Endothelial cell (in vitro differentiated cells): ENCODE data around the gene ZNF407. TPM values are rescaled to one million over a fixed set of nuclear protein-coding genes. Genes with fewer than 3 reads are reported as not detected.

ENCODE experiments used
- DNase-seq: peaks from one replicate; pipeline ENCODE4 v3.0.0; 2021; ENCODE audit warnings: low spot score
- H3K27ac Mint-ChIP-seq: one replicate; pipeline ENCODE4 v1.8.0; 2021; ENCODE audit warnings: mixed read lengths, inconsistent platforms; ENCODE audit not compliant: unreplicated experiment
- H3K27me3 Mint-ChIP-seq: one replicate; pipeline ENCODE4 v1.8.0; 2021; ENCODE audit warnings: mild to moderate bottlenecking, moderate library complexity, mixed read lengths, inconsistent platforms; ENCODE audit not compliant: unreplicated experiment
- H3K36me3 Mint-ChIP-seq: one replicate; pipeline ENCODE4 v1.8.0; 2021; ENCODE audit warnings: mild to moderate bottlenecking, low read depth, mixed read lengths, inconsistent platforms; ENCODE audit not compliant: unreplicated experiment
- H3K4me1 Mint-ChIP-seq: one replicate; pipeline ENCODE4 v1.8.0; 2021; ENCODE audit warnings: mild to moderate bottlenecking, mixed read lengths, inconsistent platforms; ENCODE audit not compliant: unreplicated experiment
- H3K4me3 Mint-ChIP-seq: one replicate; pipeline ENCODE4 v1.8.0; 2021; ENCODE audit warnings: mild to moderate bottlenecking, mixed read lengths, inconsistent platforms; ENCODE audit not compliant: unreplicated experiment
- H3K9me3 Mint-ChIP-seq: one replicate; pipeline ENCODE4 v1.8.0; 2021; ENCODE audit warnings: mixed read lengths, inconsistent platforms; ENCODE audit not compliant: unreplicated experiment
- long read RNA-seq: library from polyadenylated mRNA; unstranded; transcript quantifications from one replicate; pipeline ENCODE4 v2.0.0, GENCODE V29; 2020; ENCODE audit not compliant: unreplicated experiment
- total RNA-seq: library from RNA; stranded (reverse); fragmentation: NEBNext Ultra II Directional; extraction: Animal tissue kit (Norgen Biotek cat#: 25700); gene quantifications from one replicate; pipeline ENCODE4 v1.2.1, GENCODE V29; 2021; ENCODE audit not compliant: unreplicated experiment
- TF ChIP-seq, protein P1 (sequence below): fragments of 200-600 bp; sonication (generic); IDR thresholded peaks from one replicate; pipeline ENCODE4 v1.5.0; 2021; ENCODE audit warnings: antibody characterized with exemption; ENCODE audit not compliant: unreplicated experiment

ZNF407 gene, protein sequence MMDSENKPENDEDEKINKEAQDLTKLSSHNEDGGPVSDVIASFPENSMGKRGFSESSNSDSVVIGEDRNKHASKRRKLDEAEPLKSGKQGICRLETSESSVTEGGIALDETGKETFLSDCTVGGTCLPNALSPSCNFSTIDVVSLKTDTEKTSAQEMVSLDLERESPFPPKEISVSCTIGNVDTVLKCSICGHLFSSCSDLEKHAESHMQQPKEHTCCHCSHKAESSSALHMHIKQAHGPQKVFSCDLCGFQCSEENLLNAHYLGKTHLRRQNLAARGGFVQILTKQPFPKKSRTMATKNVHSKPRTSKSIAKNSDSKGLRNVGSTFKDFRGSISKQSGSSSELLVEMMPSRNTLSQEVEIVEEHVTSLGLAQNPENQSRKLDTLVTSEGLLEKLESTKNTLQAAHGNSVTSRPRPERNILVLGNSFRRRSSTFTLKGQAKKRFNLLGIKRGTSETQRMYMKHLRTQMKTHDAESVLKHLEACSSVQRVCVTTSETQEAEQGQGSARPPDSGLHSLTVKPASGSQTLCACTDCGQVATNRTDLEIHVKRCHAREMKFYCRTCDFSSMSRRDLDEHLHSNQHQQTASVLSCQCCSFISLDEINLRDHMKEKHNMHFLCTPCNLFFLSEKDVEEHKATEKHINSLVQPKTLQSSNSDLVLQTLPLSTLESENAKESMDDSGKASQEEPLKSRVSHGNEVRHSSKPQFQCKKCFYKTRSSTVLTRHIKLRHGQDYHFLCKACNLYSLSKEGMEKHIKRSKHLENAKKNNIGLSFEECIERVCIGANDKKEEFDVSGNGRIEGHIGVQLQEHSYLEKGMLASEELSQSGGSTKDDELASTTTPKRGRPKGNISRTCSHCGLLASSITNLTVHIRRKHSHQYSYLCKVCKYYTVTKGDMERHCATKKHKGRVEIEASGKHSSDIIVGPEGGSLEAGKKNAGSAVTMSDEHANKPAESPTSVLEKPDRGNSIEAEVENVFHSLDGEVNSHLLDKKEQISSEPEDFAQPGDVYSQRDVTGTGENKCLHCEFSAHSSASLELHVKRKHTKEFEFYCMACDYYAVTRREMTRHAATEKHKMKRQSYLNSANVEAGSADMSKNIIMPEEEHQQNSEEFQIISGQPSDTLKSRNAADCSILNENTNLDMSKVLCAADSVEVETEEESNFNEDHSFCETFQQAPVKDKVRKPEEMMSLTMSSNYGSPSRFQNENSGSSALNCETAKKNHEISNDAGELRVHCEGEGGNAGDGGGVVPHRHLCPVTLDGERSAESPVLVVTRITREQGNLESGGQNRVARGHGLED (N-terminal part only)
- 16.8 TPM for total RNA-seq
- long read RNA-seq = 0 reads

DNA sequence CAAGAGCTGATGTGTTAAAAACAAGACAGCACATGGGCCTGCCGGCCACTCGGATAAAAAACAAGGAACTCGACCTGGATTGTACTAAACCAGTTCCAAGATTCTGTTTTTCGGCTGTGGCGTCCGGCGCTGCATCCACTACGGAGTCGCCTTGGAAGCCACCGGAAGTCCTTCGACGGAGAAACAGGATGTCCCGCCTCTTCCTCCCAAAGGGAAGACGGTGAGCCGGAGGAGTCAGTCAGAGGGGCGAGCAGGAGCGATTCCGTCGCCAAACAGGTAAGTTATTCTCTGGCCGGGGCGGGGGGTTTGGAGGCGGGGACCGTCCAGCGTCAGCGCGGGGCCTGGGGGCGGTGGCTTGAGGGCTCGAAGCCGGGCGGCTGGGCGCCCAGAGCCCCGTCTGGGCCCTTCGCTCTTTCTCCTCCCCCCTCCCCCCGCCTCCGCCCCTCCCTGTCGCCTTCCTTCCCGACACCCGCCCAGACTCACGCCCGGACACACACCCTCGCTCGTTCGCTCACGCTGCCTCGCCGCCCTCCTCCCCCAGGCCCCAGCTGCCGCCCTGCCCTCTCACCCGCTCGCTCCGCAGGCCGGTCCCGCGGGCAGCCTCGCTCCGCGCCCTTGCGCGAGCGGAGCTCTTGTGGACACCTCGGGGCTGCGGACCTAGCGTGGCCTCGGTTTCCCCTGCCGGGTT, at the start of gene ZNF407:
TSS of gene ZNF407 (plus strand) at position 209 of the 688 bp plus-strand sequence. CDS start 33,150 bp downstream, outside the sequence.
- Mint-ChIP-seq H3K27me3 (peaks cover 14% of the 10 kb centered on the region), H3K36me3 (peaks cover 9% of the 10 kb centered on the region), H3K9me3 (no peaks in the 10 kb centered on the region), H3K4me1 (peaks cover 22% of the 10 kb centered on the region), H3K4me3 (peak within 1 kb of the TSS; percentile 96), H3K27ac (peak within 1 kb of the TSS; percentile 99)
- TF ChIP-seq, protein P1, sequence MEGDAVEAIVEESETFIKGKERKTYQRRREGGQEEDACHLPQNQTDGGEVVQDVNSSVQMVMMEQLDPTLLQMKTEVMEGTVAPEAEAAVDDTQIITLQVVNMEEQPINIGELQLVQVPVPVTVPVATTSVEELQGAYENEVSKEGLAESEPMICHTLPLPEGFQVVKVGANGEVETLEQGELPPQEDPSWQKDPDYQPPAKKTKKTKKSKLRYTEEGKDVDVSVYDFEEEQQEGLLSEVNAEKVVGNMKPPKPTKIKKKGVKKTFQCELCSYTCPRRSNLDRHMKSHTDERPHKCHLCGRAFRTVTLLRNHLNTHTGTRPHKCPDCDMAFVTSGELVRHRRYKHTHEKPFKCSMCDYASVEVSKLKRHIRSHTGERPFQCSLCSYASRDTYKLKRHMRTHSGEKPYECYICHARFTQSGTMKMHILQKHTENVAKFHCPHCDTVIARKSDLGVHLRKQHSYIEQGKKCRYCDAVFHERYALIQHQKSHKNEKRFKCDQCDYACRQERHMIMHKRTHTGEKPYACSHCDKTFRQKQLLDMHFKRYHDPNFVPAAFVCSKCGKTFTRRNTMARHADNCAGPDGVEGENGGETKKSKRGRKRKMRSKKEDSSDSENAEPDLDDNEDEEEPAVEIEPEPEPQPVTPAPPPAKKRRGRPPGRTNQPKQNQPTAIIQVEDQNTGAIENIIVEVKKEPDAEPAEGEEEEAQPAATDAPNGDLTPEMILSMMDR = no peak
- peak; percentile 84 for DNase-seq

DNA sequence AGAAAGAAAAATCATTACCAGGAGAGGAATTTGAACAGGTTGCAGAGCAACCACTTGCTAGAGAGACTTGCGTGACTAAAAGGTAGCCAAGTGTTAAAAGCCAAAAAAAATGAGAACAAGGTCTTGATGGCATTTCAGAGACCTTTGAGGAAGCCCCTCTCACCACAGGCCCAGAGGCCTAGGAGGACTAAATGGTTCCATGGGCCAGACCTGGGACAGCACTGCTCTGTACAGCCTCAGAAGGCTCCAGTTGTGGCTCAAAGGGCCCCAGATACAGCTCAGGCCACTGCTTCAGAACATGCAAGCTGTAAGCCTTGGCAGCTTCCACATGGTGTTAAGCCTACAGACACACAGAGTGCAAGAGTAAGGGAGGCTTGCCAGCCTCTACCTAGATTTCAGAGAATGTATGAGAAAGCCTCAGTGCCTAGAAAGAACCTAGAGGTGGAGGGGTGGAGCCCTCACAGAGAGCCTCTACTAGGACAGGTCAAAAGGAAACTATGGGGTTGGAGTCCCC, 48.0 kb upstream of the ZNF407 start:
- Mint-ChIP-seq H3K27ac (no peak overlapping the region), H3K27me3 (peaks cover 4% of the 10 kb centered on the region), H3K9me3 (peaks cover 15% of the 10 kb centered on the region), H3K36me3 (peaks cover 7% of the 10 kb centered on the region), H3K4me3 (no peak overlapping the region), H3K4me1 (no peaks in the 10 kb centered on the region)
- DNase-seq = peak; percentile 9
- TF ChIP-seq, protein P1 = no peak

DNA sequence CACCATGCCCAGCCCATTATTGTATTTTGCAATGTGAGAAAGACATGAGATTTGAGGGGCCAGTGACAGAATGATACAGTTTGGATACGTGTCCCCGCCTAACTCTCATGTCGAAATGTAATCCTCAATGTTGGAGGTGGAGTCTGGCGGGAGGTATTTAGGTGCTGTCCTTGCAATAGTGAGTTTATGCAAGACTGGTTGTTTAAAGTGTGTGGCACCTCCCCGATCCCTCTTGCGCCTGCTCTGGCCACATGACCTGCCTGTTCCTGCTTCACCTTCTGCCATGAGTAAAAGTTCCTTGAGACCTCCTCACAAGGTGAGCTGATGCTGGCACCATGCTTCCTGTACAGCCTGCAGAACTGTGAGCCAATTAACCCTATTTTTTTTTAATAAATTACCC, 46.8 kb upstream of the ZNF407 start:
- TF ChIP-seq, protein P1 = no peak
- H3K4me1 Mint-ChIP-seq = no peaks in the 10 kb centered on the region
- peaks cover 14% of the 10 kb centered on the region for H3K9me3 Mint-ChIP-seq
- H3K27me3 Mint-ChIP-seq = peaks cover 4% of the 10 kb centered on the region
- no peak overlapping the region for H3K4me3 Mint-ChIP-seq
- H3K36me3 Mint-ChIP-seq = peaks cover 7% of the 10 kb centered on the region
- H3K27ac Mint-ChIP-seq = no peak overlapping the region
- no peak for DNase-seq

DNA sequence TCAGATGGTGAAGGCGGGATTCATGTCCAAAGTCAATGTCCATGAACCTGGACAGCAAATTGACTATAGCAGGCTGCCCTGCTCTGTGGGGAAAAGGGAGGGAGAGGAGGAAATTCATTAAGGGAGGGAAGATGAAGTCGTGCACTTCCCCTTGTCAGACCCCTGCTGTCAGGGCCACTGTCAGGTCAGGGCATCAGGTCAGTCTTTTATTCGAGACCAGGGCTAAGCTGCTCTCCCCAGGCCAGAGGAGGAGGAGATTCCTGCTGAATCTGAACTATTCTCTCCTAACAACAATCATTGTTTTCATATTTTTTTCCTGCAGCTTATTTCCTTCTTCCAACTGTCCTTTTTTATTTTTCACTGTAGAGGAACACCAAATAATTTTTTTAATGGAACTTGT, 46.2 kb upstream of the ZNF407 start:
- Mint-ChIP-seq H3K27ac (no peak overlapping the region), H3K36me3 (peaks cover 7% of the 10 kb centered on the region), H3K9me3 (peaks cover 11% of the 10 kb centered on the region), H3K27me3 (peaks cover 4% of the 10 kb centered on the region), H3K4me1 (no peaks in the 10 kb centered on the region), H3K4me3 (no peak overlapping the region)
- TF ChIP-seq, protein P1 = no peak
- no peak for DNase-seq
